Left lung (tissue), 8 donors: ENCODE data around the gene AP1G2. TPM values are rescaled to one million over a fixed set of nuclear protein-coding genes. Genes with fewer than 3 reads are reported as not detected.

Experiments
- polyA plus RNA-seq, 6 donors: library from polyadenylated mRNA; unstranded; fragments of 120-200 nt; gene quantifications; one replicate each; pipeline ENCODE4 v1.2.1, GENCODE V29; 2013; ENCODE audit not compliant: insufficient read length in 6 of 6
- total RNA-seq, 2 donors: library from RNA; stranded (reverse); fragmentation: NEBNext Ultra II Directional; extraction: Animal tissue kit (Norgen Biotek cat#: 25700); gene quantifications; one replicate each; pipeline ENCODE4 v1.2.1, GENCODE V29; 2021
- donor health status: DM: no; HTN: yes; CAD: no.
- donor health status: DM: no; HTN: no; CAD: no.

Gene AP1G2
- total and polyA plus RNA-seq, 8 donors: 60.6 to 121 (median 93.3) TPM

Other genes with a start within 250 kb of the AP1G2 start
- 100 to 1,000 TPM; 119 to 138 TPM for gene PABPN1, start 246.3 kb downstream of the AP1G2 start, total RNA-seq
- 100 to 1,000 TPM; 187 to 256 (median 214) TPM for gene PABPN1, start 246.3 kb downstream of the AP1G2 start, polyA plus RNA-seq
- 10 to 100 TPM; 13.2 to 27.1 TPM for gene SLC22A17, start 214.9 kb downstream of the AP1G2 start, total RNA-seq
- 10 to 100 TPM; 27.1 to 41.5 (median 35.6) TPM for gene SLC22A17, start 214.9 kb downstream of the AP1G2 start, polyA plus RNA-seq
- gene EFS, start 202.6 kb downstream of the AP1G2 start, total RNA-seq: 10 to 100 TPM; 15.8 to 17.0 TPM
- 10 to 100 TPM; 39.7 to 64.1 (median 47.3) TPM for gene EFS, start 202.6 kb downstream of the AP1G2 start, polyA plus RNA-seq
- not detected for gene IL25, start 195.0 kb downstream of the AP1G2 start, total RNA-seq
- not detected for gene IL25, start 195.0 kb downstream of the AP1G2 start, polyA plus RNA-seq
- 1 to 10 TPM in 1 of 2 donors, under 1 TPM in 1; 0.71 to 2.0 TPM for gene CMTM5, start 190.7 kb downstream of the AP1G2 start, total RNA-seq
- 1 to 10 TPM; 2.1 to 4.1 (median 3.0) TPM for gene CMTM5, start 190.7 kb downstream of the AP1G2 start, polyA plus RNA-seq
- 1 to 10 TPM; 1.4 to 1.5 TPM for gene MYH6, start 159.5 kb downstream of the AP1G2 start, total RNA-seq
- under 1 TPM in 3 of 6 donors, not detected in 3; 0.03 to 0.05 (median 0.04) TPM for gene MYH6, start 159.5 kb downstream of the AP1G2 start, polyA plus RNA-seq
- gene MYH7, start 132.1 kb downstream of the AP1G2 start, total RNA-seq: 1 to 10 TPM; 1.2 to 1.8 TPM
- gene MYH7, start 132.1 kb downstream of the AP1G2 start, polyA plus RNA-seq: 1 to 10 TPM in 1 of 6 donors, under 1 TPM in 4, not detected in 1; 0.03 to 2.0 (median 0.04) TPM
- 10 to 100 TPM; 21.6 to 31.4 TPM for gene NGDN, start 98.1 kb downstream of the AP1G2 start, total RNA-seq
- 10 to 100 TPM; 58.1 to 79.3 (median 61.6) TPM for gene NGDN, start 98.1 kb downstream of the AP1G2 start, polyA plus RNA-seq
- gene ZFHX2, start 16.0 kb downstream of the AP1G2 start, total RNA-seq: 1 to 10 TPM; 2.9 to 3.1 TPM
- 1 to 10 TPM; 4.7 to 6.2 (median 5.3) TPM for gene ZFHX2, start 16.0 kb downstream of the AP1G2 start, polyA plus RNA-seq
- gene THTPA, start 11.5 kb downstream of the AP1G2 start, total RNA-seq: 10 to 100 TPM; 15.2 to 20.3 TPM
- 10 to 100 TPM; 10.7 to 13.2 (median 12.4) TPM for gene THTPA, start 11.5 kb downstream of the AP1G2 start, polyA plus RNA-seq
- 1 to 10 TPM; 1.3 TPM for gene JPH4, start 11.0 kb upstream of the AP1G2 start, total RNA-seq
- 1 to 10 TPM in 3 of 6 donors, under 1 TPM in 3; 0.84 to 1.2 (median 1.0) TPM for gene JPH4, start 11.0 kb upstream of the AP1G2 start, polyA plus RNA-seq
- gene DHRS2, start 68.6 kb upstream of the AP1G2 start, total RNA-seq: under 1 TPM; 0.26 to 0.55 TPM
- 1 to 10 TPM in 2 of 6 donors, under 1 TPM in 4; 0.28 to 1.1 (median 0.67) TPM for gene DHRS2, start 68.6 kb upstream of the AP1G2 start, polyA plus RNA-seq